Activated CD4-positive, alpha-beta T cell treated with anti-CD3 and anti-CD28 coated beads for 4 hours (primary cell): ENCODE results near the gene CTH.
"Not testable (repeated sequence)": the region's sequence is repeated elsewhere in the genome, so short reads cannot be mapped to it uniquely, and the experiment has no call there.

Source experiments
- DNase-seq, 2 donors: peaks; one replicate each; pipeline ENCODE4 v3.0.0-alpha.2; 2020

Gene CTH

GRCh38 chr1:70459496-70460225 is 48.6 kb downstream of the CTH start:
- DNase-seq = no peak

DNA sequence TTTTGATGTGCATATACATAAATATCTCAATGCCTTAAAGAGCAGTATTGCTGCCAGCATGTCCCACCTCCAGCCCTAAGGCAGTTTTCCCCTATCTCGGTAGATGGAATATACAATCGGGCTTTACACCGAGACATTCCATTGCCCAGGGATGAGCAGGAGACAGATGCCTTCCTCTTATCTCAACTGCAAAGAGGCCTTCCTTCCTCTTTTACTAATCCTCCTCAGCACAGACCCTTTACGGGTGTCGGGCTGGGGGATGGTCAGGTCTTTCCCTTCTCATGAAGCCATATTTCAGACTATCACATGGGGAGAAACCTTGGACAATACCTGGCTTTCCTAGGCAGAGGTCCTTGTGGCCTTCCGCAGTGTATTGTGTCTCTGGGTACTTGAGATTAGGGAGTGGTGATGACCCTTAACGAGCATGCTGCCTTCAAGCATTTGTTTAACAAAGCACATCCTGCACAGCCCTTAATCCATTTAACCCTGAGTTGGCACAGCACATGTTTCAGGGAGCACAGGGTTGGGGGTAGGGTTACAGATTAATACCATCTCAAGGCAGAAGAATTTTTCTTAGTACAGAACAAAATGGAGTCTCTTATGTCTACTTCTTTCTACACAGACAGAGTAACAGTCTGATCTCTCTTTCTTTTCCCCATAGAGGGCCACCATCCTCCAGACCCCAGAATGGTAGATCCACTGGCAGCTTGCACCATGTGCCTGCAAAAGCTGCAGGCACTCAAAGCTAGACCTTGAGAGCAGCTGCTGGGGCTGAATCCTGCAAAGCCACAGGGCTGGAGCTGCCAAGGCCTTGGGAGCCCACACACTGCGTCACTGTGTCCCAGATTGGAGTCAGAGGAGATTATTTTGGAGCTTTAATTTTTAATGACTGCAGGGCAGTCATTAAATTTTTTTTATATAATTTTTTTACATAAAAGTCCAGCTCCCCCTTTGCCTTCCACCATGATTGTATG is 50.0 kb downstream of the CTH start:
- not testable (repeated sequence) for DNase-seq

GRCh38 chr1:70462611-70463010 is 51.5 kb downstream of the CTH start:
- DNase-seq = no peak

- DNase-seq = no peak
These were observed 54.8 kb downstream of the CTH start for GRCh38 chr1:70465911-70466310.

DNA sequence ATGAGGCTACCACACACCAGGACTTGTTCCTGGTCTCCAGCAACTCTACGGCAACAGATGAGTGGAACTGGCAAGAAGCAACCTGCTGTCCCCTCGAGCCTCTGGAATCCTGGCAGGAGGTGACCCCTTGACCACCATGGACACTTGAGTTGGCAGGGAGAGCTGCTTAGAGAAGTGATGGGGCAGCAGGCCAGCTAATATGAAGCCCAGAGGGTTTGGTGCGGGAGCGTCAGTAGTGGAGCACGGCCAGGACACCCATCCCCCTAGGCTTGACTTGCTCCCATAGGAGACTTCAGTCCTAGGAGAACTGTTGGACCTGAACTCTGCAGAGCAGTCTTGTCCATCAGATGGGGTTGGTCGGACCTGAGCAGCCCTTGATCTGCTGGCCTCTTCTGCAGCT is 56.5 kb downstream of the CTH start:
- DNase-seq = no peak

DNA sequence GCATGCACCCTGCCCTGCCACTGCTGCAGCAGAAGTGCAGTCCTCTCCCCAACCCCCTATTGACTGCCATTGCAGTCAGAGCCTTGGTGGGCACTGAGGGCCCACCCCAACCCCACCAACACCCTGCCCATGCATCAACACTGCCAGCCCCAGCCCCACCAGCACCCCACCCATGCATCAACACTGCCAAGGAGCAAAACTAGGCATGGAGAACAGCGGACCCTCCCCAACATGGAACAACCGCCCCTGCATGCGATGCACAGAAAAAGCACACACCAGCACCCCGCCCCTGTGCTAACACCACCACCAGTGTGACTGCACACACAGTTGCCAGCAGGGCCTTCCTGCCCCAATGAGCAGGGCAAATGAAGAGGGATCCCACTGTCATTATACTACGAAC is 57.1 kb downstream of the CTH start:
- no peak for DNase-seq

DNA sequence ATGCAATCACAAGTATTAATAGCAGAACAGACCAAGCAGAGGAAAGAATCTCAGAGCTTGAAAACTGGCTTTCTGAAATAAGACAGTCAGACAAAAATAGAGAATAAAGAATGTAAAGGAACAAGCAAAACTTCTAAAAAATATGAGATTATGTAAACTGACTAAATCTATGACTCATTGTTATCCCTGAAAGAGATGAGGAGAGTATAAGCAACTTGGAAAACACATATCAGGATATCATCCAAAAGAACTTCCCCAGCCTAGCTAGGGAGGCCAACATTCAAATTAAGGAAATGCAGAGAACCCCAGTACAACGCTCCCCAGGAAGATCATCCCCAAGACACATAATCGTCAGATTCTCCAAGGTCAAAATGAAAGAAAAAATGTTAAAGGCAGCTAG is 58.1 kb downstream of the CTH start:
- not testable (repeated sequence) for DNase-seq

- DNase-seq = no peak
These were observed 64.0 kb downstream of the CTH start for GRCh38 chr1:70475023-70475422.

- DNase-seq = no peak
These were observed 66.0 kb downstream of the CTH start for GRCh38 chr1:70477090-70477489.

DNA sequence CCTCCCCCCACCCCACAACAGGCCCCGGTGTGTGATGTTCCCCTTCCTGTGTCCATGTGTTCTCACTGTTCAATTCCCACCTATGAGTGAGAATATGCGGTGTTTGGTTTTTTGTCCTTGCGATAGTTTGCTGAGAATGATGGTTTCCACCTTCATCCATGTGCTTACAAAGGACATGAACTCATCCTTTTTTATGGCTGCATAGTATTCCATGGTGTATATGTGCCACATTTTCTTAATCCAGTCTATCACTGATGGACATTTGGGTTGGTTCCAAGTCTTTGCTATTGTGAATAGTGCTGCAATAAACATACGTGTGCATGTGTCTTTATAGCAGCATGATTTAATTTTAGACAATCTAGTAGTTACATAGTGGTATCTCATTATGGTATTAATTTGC is 66.8 kb downstream of the CTH start:
- DNase-seq = not testable (repeated sequence)

- no peak for DNase-seq
These were observed 72.3 kb downstream of the CTH start for GRCh38 chr1:70483342-70483741.

GRCh38 chr1:70485624-70486023 is 74.6 kb downstream of the CTH start:
- no peak for DNase-seq

DNA sequence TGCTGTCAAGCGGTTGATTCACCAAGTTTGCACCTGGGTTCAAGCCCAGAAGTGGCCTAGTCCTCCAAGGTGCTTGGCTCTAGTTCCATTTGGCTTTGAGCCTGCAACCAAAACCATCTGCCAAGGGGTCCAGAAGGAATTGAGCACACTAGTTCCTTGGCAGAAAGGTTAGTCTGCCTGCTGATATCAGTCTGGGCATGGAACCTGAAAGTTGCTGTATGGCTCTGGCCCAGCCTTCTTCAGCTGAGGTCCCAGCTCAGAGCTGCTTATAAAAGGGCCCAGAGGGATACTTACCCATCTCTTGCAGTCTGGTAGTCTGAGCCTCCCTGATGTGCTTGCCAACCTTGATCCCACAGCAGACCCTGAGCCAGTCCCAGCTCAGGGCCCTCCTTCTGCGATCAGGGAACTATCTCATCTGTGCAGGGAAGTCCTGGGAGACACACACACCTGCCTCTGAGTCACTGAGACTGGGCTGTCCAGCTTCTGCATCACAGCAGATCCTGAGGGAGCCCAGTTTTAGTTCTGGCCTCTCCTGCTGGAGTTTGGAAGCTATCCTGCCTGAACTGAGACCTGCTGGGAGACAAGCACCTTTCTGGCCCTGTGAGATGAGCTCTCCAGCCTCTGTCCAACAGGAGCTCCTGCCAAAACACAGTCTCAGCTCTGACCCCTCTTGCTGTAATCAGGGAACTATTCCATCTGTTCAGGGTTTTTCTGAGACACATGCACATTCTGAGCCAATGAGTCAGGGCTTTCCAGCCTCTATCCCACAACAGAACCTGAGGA is 75.8 kb downstream of the CTH start:
- no peak for DNase-seq

- DNase-seq = no peak
These were observed 76.4 kb downstream of the CTH start for GRCh38 chr1:70487459-70487815.

DNA sequence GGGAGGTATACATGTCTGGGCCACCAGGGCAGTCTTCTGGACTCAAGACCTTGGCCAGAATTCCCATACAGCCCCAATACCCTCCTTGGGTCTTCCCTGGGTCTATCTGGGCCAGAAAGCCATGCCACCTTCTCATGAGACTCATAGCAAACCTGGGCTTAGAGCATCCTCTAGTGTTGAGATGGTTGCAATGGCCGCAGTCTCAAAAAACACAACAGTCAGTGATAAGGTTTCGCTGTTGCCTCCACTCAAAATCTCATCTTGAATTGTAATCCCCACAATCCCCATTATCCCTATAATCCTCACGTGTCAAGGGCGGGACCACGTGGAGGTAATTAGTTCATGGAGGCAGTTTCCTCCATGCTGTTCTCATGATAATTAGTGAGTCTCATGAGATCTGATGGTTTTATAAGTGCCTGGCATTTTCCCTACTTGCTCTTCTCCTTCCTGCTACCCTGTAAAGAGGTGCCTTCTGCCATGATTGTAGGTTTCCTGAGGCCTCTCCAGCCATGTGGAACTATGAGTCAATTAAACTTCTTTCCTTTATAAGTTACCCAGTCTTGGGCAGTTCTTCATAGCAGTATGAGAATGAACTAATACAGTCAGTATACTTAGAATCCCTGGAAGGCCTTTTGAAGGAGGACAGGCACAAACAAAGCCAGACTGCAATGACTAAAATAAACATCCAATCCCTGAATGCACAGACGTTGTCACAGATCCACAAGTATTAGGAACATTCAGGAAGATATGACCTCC is 77.0 kb downstream of the CTH start:
- peak in 1 of 2 donors; percentile 2 for DNase-seq
